ENCODE measurements around the gene RELL2.

DNA sequence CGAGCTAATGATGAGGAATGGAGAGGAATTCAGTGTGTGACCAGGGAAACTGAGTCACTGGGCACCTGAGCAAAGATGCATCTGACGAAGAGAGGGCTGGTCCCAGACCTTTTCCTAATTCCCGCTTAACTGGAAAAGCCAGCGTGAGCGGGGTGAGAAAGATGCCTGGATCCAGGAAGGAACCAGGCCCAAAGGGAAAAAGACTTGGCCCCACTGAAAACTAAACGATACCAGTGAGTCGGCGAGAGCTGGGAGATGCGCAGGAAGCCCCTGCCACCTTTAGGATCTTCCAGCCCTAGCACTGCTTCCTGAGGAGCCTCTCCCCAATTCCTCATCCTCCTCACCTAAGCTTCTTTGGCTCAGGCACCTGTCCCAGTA lies 14.9 kb downstream of the RELL2 start:
- TF ChIP-seq, protein P1, sequence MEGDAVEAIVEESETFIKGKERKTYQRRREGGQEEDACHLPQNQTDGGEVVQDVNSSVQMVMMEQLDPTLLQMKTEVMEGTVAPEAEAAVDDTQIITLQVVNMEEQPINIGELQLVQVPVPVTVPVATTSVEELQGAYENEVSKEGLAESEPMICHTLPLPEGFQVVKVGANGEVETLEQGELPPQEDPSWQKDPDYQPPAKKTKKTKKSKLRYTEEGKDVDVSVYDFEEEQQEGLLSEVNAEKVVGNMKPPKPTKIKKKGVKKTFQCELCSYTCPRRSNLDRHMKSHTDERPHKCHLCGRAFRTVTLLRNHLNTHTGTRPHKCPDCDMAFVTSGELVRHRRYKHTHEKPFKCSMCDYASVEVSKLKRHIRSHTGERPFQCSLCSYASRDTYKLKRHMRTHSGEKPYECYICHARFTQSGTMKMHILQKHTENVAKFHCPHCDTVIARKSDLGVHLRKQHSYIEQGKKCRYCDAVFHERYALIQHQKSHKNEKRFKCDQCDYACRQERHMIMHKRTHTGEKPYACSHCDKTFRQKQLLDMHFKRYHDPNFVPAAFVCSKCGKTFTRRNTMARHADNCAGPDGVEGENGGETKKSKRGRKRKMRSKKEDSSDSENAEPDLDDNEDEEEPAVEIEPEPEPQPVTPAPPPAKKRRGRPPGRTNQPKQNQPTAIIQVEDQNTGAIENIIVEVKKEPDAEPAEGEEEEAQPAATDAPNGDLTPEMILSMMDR (IDR thresholded peaks at IDR 0.05; ENCODE audit: low read depth, low read length, poor library complexity, severe bottlenecking) = no peak
- no peak for TF ChIP-seq EZH2phosphoT487 (IDR thresholded peaks at IDR 0.05; ENCODE audit: borderline replicate concordance, low read length)

All from DOHH2 (cell line).